Measurements from ENCODE around the gene SUCO.

The SUCO gene

GRCh38 chr1:172545396-172546004, 12.6 kb downstream of the SUCO start:
- peaks cover 3% of the 10 kb centered on the region for H3K36me3 ChIP-seq (ENCODE audit: insufficient read depth, insufficient read length, low read length)
- H3K4me3 ChIP-seq (ENCODE audit: insufficient read length, low read depth), result no peak overlapping the region
- TF ChIP-seq SUZ12 (IDR thresholded peaks at IDR 0.05; ENCODE audit: extremely low read depth, insufficient read depth, insufficient read length) (no peak), ZNF274 (IDR thresholded peaks at IDR 0.05; ENCODE audit: low read depth, low read length) (no peak), YY1 (IDR thresholded peaks at IDR 0.05; ENCODE audit: insufficient read depth, insufficient read length) (no peak)
- no peaks in the 10 kb centered on the region for H3K9me3 ChIP-seq (ENCODE audit: insufficient read depth, low read length)
- no peak overlapping the region for H3K9ac ChIP-seq (ENCODE audit: insufficient read length, low read depth)
- no peaks in the 10 kb centered on the region for H3K4me1 ChIP-seq (ENCODE audit: insufficient read depth, insufficient read length)
- H3K27me3 ChIP-seq (ENCODE audit: insufficient read depth, insufficient read length), result no peaks in the 10 kb centered on the region
- DNase-seq (ENCODE audit: low read depth, low spot score), result no peak

GRCh38 chr1:172547071-172547470, 14.1 kb downstream of the SUCO start:
- no peaks in the 10 kb centered on the region for H3K27me3 ChIP-seq (ENCODE audit: insufficient read depth, insufficient read length)
- H3K36me3 ChIP-seq (ENCODE audit: insufficient read depth, insufficient read length, low read length), result peaks cover 9% of the 10 kb centered on the region
- no peak overlapping the region for H3K4me3 ChIP-seq (ENCODE audit: insufficient read length, low read depth)
- no peak overlapping the region for H3K9ac ChIP-seq (ENCODE audit: insufficient read length, low read depth)
- H3K4me1 ChIP-seq (ENCODE audit: insufficient read depth, insufficient read length), result no peaks in the 10 kb centered on the region
- TF ChIP-seq ZNF274 (IDR thresholded peaks at IDR 0.05; ENCODE audit: low read depth, low read length) (no peak), SUZ12 (IDR thresholded peaks at IDR 0.05; ENCODE audit: extremely low read depth, insufficient read depth, insufficient read length) (no peak), YY1 (IDR thresholded peaks at IDR 0.05; ENCODE audit: insufficient read depth, insufficient read length) (no peak)
- DNase-seq (ENCODE audit: low read depth, low spot score), result no peak
- no peaks in the 10 kb centered on the region for H3K9me3 ChIP-seq (ENCODE audit: insufficient read depth, low read length)

- DNase-seq (ENCODE audit: low read depth, low spot score), result no peak
- Histone ChIP-seq H3K4me3 (ENCODE audit: insufficient read length, low read depth) (no peak overlapping the region), H3K4me1 (ENCODE audit: insufficient read depth, insufficient read length) (no peaks in the 10 kb centered on the region), H3K9me3 (ENCODE audit: insufficient read depth, low read length) (no peaks in the 10 kb centered on the region), H3K36me3 (ENCODE audit: insufficient read depth, insufficient read length, low read length) (peaks cover 9% of the 10 kb centered on the region), H3K9ac (ENCODE audit: insufficient read length, low read depth) (no peak overlapping the region), H3K27me3 (ENCODE audit: insufficient read depth, insufficient read length) (no peaks in the 10 kb centered on the region)
- TF ChIP-seq ZNF274 (IDR thresholded peaks at IDR 0.05; ENCODE audit: low read depth, low read length) (no peak), YY1 (IDR thresholded peaks at IDR 0.05; ENCODE audit: insufficient read depth, insufficient read length) (no peak), SUZ12 (IDR thresholded peaks at IDR 0.05; ENCODE audit: extremely low read depth, insufficient read depth, insufficient read length) (no peak)
Measured at GRCh38 chr1:172549621-172550280, 16.8 kb downstream of the SUCO start.

DNA sequence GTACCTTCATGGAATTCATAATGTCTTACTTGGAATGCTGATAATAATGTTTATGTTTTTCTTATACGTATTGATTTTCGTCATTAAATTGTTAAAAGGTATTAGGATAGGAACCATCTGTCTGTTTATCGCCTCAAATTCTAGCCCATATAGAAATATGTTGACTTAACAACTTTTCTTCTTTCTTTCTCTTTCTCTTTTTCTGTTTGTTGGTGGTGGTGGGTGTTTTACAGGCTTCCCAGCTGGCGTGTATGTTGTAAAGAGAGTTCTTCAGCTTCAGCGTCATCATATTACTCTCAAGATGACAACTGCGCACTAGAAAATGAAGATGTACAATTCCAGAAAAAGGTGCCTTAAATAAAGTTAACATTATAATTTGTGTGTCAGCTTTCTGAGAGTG, 18.3 kb downstream of the SUCO start:
- Histone ChIP-seq H3K9ac (ENCODE audit: insufficient read length, low read depth) (no peak overlapping the region), H3K4me3 (ENCODE audit: insufficient read length, low read depth) (no peak overlapping the region), H3K9me3 (ENCODE audit: insufficient read depth, low read length) (no peaks in the 10 kb centered on the region), H3K27me3 (ENCODE audit: insufficient read depth, insufficient read length) (no peaks in the 10 kb centered on the region), H3K4me1 (ENCODE audit: insufficient read depth, insufficient read length) (no peaks in the 10 kb centered on the region), H3K36me3 (ENCODE audit: insufficient read depth, insufficient read length, low read length) (peaks cover 11% of the 10 kb centered on the region)
- no peak for DNase-seq (ENCODE audit: low read depth, low spot score)
- no peak for TF ChIP-seq YY1 (IDR thresholded peaks at IDR 0.05; ENCODE audit: insufficient read depth, insufficient read length)
- TF ChIP-seq SUZ12 (IDR thresholded peaks at IDR 0.05; ENCODE audit: extremely low read depth, insufficient read depth, insufficient read length), result no peak
- no peak for TF ChIP-seq ZNF274 (IDR thresholded peaks at IDR 0.05; ENCODE audit: low read depth, low read length)

GRCh38 chr1:172554915-172555314, 22.0 kb downstream of the SUCO start:
- no peak for TF ChIP-seq ZNF274 (IDR thresholded peaks at IDR 0.05; ENCODE audit: low read depth, low read length)
- TF ChIP-seq SUZ12 (IDR thresholded peaks at IDR 0.05; ENCODE audit: extremely low read depth, insufficient read depth, insufficient read length), result no peak
- no peak for TF ChIP-seq YY1 (IDR thresholded peaks at IDR 0.05; ENCODE audit: insufficient read depth, insufficient read length)
- Histone ChIP-seq H3K4me3 (ENCODE audit: insufficient read length, low read depth) (no peak overlapping the region), H3K9ac (ENCODE audit: insufficient read length, low read depth) (no peak overlapping the region), H3K27me3 (ENCODE audit: insufficient read depth, insufficient read length) (no peaks in the 10 kb centered on the region), H3K4me1 (ENCODE audit: insufficient read depth, insufficient read length) (no peaks in the 10 kb centered on the region), H3K36me3 (ENCODE audit: insufficient read depth, insufficient read length, low read length) (peaks cover 47% of the 10 kb centered on the region), H3K9me3 (ENCODE audit: insufficient read depth, low read length) (no peaks in the 10 kb centered on the region)
- DNase-seq (ENCODE audit: low read depth, low spot score), result no peak

DNA sequence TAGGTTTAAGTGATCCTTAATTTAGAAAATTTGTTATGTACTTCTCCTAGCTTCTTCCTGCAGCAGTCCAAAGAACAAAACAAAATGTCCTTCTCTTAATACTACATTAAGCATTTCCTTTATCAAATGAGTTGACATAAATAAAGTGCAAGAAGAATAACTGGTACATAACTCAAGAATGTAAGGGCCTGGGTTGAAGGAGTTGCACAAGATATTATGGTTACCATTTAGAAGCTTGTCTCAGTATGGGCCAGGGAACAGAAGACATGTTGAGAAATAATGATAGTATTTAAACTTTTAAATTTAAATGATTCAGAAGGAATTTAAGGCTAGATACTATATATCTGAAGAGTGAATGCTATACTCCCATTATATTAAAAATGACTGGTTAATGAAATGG, 23.5 kb downstream of the SUCO start:
- no peak for TF ChIP-seq SUZ12 (IDR thresholded peaks at IDR 0.05; ENCODE audit: extremely low read depth, insufficient read depth, insufficient read length)
- TF ChIP-seq ZNF274 (IDR thresholded peaks at IDR 0.05; ENCODE audit: low read depth, low read length), result no peak
- no peak for TF ChIP-seq YY1 (IDR thresholded peaks at IDR 0.05; ENCODE audit: insufficient read depth, insufficient read length)
- H3K9ac ChIP-seq (ENCODE audit: insufficient read length, low read depth), result no peak overlapping the region
- DNase-seq (ENCODE audit: low read depth, low spot score), result no peak
- no peak overlapping the region for H3K4me3 ChIP-seq (ENCODE audit: insufficient read length, low read depth)
- H3K36me3 ChIP-seq (ENCODE audit: insufficient read depth, insufficient read length, low read length), result peaks cover 59% of the 10 kb centered on the region
- H3K4me1 ChIP-seq (ENCODE audit: insufficient read depth, insufficient read length), result no peaks in the 10 kb centered on the region
- peaks cover 3% of the 10 kb centered on the region; the same call in 1 of the 2 replicates for H3K9me3 ChIP-seq (ENCODE audit: insufficient read depth, low read length)
- H3K27me3 ChIP-seq (ENCODE audit: insufficient read depth, insufficient read length), result no peaks in the 10 kb centered on the region

- TF ChIP-seq ZNF274 (IDR thresholded peaks at IDR 0.05; ENCODE audit: low read depth, low read length) (no peak), SUZ12 (IDR thresholded peaks at IDR 0.05; ENCODE audit: extremely low read depth, insufficient read depth, insufficient read length) (no peak), YY1 (IDR thresholded peaks at IDR 0.05; ENCODE audit: insufficient read depth, insufficient read length) (no peak)
- H3K36me3 ChIP-seq (ENCODE audit: insufficient read depth, insufficient read length, low read length), result peaks cover 61% of the 10 kb centered on the region
- no peak for DNase-seq (ENCODE audit: low read depth, low spot score)
- no peak overlapping the region for H3K9ac ChIP-seq (ENCODE audit: insufficient read length, low read depth)
- H3K27me3 ChIP-seq (ENCODE audit: insufficient read depth, insufficient read length), result no peaks in the 10 kb centered on the region
- no peak overlapping the region for H3K4me3 ChIP-seq (ENCODE audit: insufficient read length, low read depth)
- H3K4me1 ChIP-seq (ENCODE audit: insufficient read depth, insufficient read length), result no peaks in the 10 kb centered on the region
- H3K9me3 ChIP-seq (ENCODE audit: insufficient read depth, low read length), result peaks cover 8% of the 10 kb centered on the region; the same call in 1 of the 2 replicates
Measured at GRCh38 chr1:172557270-172557669, 24.3 kb downstream of the SUCO start.
